ENCODE measurements around the gene MRC2. TPM values are rescaled to one million over a fixed set of nuclear protein-coding genes. Genes with fewer than 3 reads are reported as not detected.

MRC2 gene
- total RNA-seq, 3 donors from 2014 or later (not counting 1 experiment from before 2014, with no cell fraction given), result 0.23 to 0.54 (median 0.50) TPM

GRCh38 chr17:62675260-62675659, 47.8 kb downstream of the MRC2 start:
- H3K9me3 Mint-ChIP-seq, result no peaks in the 10 kb centered on the region
- no peak overlapping the region for H3K4me3 Mint-ChIP-seq
- no peaks in the 10 kb centered on the region for H3K27me3 Mint-ChIP-seq (ENCODE audit: low read depth in 2 of 2)
- Histone ChIP-seq H3K27ac (ENCODE audit: low read length) (no peak overlapping the region), H3K9me3 (ENCODE audit: control insufficient read depth, insufficient read depth, low read length) (no peaks in the 10 kb centered on the region), H3K4me1 (ENCODE audit: control insufficient read depth, insufficient read depth, low read length) (no peaks in the 10 kb centered on the region), H3K27me3 (ENCODE audit: control insufficient read depth, insufficient read depth, low read length) (no peaks in the 10 kb centered on the region), H3K36me3 (ENCODE audit: control insufficient read depth, insufficient read depth, low read length) (no peaks in the 10 kb centered on the region), H3K4me3 (ENCODE audit: low read length) (no peak overlapping the region)
- H3K27ac Mint-ChIP-seq, result no peak overlapping the region
- TF ChIP-seq CTCF (IDR thresholded peaks at IDR 0.05), result no peak
- DNase-seq (no peak), ATAC-seq (no peak)
- peaks cover 0 to 5% of the 10 kb centered on the region in 2 donors for H3K4me1 Mint-ChIP-seq
- intact Hi-C loops (cut with micrococcal nuclease), result no loop called here
- WGBS (ENCODE audit: insufficient coverage), result 92% methylated on average over 11 of the region's 12 CpGs
- no peaks in the 10 kb centered on the region for H3K36me3 Mint-ChIP-seq

- DNase-seq (no peak), ATAC-seq (no peak)
- Histone ChIP-seq H3K4me3 (ENCODE audit: low read length) (no peak overlapping the region), H3K9me3 (ENCODE audit: control insufficient read depth, insufficient read depth, low read length) (no peaks in the 10 kb centered on the region), H3K4me1 (ENCODE audit: control insufficient read depth, insufficient read depth, low read length) (no peaks in the 10 kb centered on the region), H3K36me3 (ENCODE audit: control insufficient read depth, insufficient read depth, low read length) (no peaks in the 10 kb centered on the region), H3K27me3 (ENCODE audit: control insufficient read depth, insufficient read depth, low read length) (no peaks in the 10 kb centered on the region), H3K27ac (ENCODE audit: low read length) (no peak overlapping the region)
- no peaks in the 10 kb centered on the region for H3K36me3 Mint-ChIP-seq
- no peak overlapping the region for H3K27ac Mint-ChIP-seq
- no peaks in the 10 kb centered on the region for H3K27me3 Mint-ChIP-seq (ENCODE audit: low read depth in 2 of 2)
- no peak overlapping the region for H3K4me3 Mint-ChIP-seq
- H3K9me3 Mint-ChIP-seq, result no peaks in the 10 kb centered on the region
- no peak for TF ChIP-seq CTCF (IDR thresholded peaks at IDR 0.05)
- peaks cover 0 to 5% of the 10 kb centered on the region in 2 donors for H3K4me1 Mint-ChIP-seq
- 89% methylated on average over 4 of the region's 4 CpGs for WGBS (ENCODE audit: insufficient coverage)
- intact Hi-C loops (cut with micrococcal nuclease), result no loop called here
Measured at GRCh38 chr17:62675701-62676100, 48.2 kb downstream of the MRC2 start.

GRCh38 chr17:62676231-62676943, 48.9 kb downstream of the MRC2 start:
- intact Hi-C loops (cut with micrococcal nuclease), result no loop called here
- Histone ChIP-seq H3K27me3 (ENCODE audit: control insufficient read depth, insufficient read depth, low read length) (no peaks in the 10 kb centered on the region), H3K27ac (ENCODE audit: low read length) (no peak overlapping the region), H3K9me3 (ENCODE audit: control insufficient read depth, insufficient read depth, low read length) (no peaks in the 10 kb centered on the region), H3K4me3 (ENCODE audit: low read length) (no peak overlapping the region), H3K36me3 (ENCODE audit: control insufficient read depth, insufficient read depth, low read length) (no peaks in the 10 kb centered on the region), H3K4me1 (ENCODE audit: control insufficient read depth, insufficient read depth, low read length) (no peaks in the 10 kb centered on the region)
- H3K27ac Mint-ChIP-seq, result no peak overlapping the region
- no peak for ATAC-seq
- no peaks in the 10 kb centered on the region for H3K36me3 Mint-ChIP-seq
- no peak for DNase-seq
- peaks cover 0 to 5% of the 10 kb centered on the region in 2 donors for H3K4me1 Mint-ChIP-seq
- H3K27me3 Mint-ChIP-seq (ENCODE audit: low read depth in 2 of 2), result no peaks in the 10 kb centered on the region
- 91% methylated on average over 16 of the region's 16 CpGs for WGBS (ENCODE audit: insufficient coverage)
- no peak for TF ChIP-seq CTCF (IDR thresholded peaks at IDR 0.05)
- H3K9me3 Mint-ChIP-seq, result no peaks in the 10 kb centered on the region
- H3K4me3 Mint-ChIP-seq, result no peak overlapping the region

Data from natural killer cell (primary cell).